NCI-H2107 treated with DMSO at 0.1 percent for 48 hours (cell line): ENCODE measurements around the gene EXOC3L2.

Source experiments
- DNase-seq: peaks from one replicate; lab custom pipeline; 2025; ENCODE audit not compliant: unreplicated experiment; lab: John Stamatoyannopoulos, UW

Gene EXOC3L2

GRCh38 chr19:45162608-45163143 lies 82.5 kb downstream of the EXOC3L2 start:
- peak; percentile 27 for DNase-seq
